Stimulated activated CD8-positive, alpha-beta memory T cell treated with anti-CD3 and anti-CD28 coated beads, Interleukin-7, amount 100 ng/mL, for 48 hours (primary cell): ENCODE measurements around the gene TBX2.

Experiments used
- DNase-seq, 2 donors: peaks; one replicate each; pipeline ENCODE4 v3.0.0-alpha.2; 2020; ENCODE audit warnings: low read depth in 1 of 2; ENCODE audit errors: extremely low read depth in 1 of 2

Gene TBX2

GRCh38 chr17:61411261-61412142 is 11.9 kb downstream of the TBX2 start:
- DNase-seq: no peak

- peak in 1 of 2 donors; percentile 48 for DNase-seq
Observed at GRCh38 chr17:61412143-61412859, 12.7 kb downstream of the TBX2 start.

- no peak for DNase-seq
Observed at GRCh38 chr17:61412860-61413660, 13.4 kb downstream of the TBX2 start.

- DNase-seq: no peak
Observed at GRCh38 chr17:61413661-61414126, 14.1 kb downstream of the TBX2 start.

GRCh38 chr17:61414141-61414935 is 14.7 kb downstream of the TBX2 start:
- DNase-seq: no peak

- no peak for DNase-seq
Observed at GRCh38 chr17:61414936-61415251, 15.3 kb downstream of the TBX2 start.

GRCh38 chr17:61415374-61416210 is 15.9 kb downstream of the TBX2 start:
- no peak for DNase-seq

- no peak for DNase-seq
Observed at GRCh38 chr17:61416211-61416539, 16.5 kb downstream of the TBX2 start.

- DNase-seq: peak in 1 of 2 donors; percentile 50
Observed at GRCh38 chr17:61416540-61417363, 17.1 kb downstream of the TBX2 start.

GRCh38 chr17:61418449-61418848 is 18.8 kb downstream of the TBX2 start:
- no peak for DNase-seq

GRCh38 chr17:61419496-61420046 is 19.9 kb downstream of the TBX2 start:
- DNase-seq: no peak

- DNase-seq: no peak
Observed at GRCh38 chr17:61420052-61420451, 20.4 kb downstream of the TBX2 start.

GRCh38 chr17:61420745-61421398 is 21.2 kb downstream of the TBX2 start:
- DNase-seq: no peak

GRCh38 chr17:61421460-61421859 is 21.8 kb downstream of the TBX2 start:
- DNase-seq: no peak

- DNase-seq: no peak
Observed at GRCh38 chr17:61422116-61422799, 22.6 kb downstream of the TBX2 start.

GRCh38 chr17:61422869-61423268 is 23.2 kb downstream of the TBX2 start:
- no peak for DNase-seq

GRCh38 chr17:61423967-61424649 is 24.5 kb downstream of the TBX2 start:
- no peak for DNase-seq
